ENCODE results near the gene PPFIA2.

PPFIA2 gene

DNA sequence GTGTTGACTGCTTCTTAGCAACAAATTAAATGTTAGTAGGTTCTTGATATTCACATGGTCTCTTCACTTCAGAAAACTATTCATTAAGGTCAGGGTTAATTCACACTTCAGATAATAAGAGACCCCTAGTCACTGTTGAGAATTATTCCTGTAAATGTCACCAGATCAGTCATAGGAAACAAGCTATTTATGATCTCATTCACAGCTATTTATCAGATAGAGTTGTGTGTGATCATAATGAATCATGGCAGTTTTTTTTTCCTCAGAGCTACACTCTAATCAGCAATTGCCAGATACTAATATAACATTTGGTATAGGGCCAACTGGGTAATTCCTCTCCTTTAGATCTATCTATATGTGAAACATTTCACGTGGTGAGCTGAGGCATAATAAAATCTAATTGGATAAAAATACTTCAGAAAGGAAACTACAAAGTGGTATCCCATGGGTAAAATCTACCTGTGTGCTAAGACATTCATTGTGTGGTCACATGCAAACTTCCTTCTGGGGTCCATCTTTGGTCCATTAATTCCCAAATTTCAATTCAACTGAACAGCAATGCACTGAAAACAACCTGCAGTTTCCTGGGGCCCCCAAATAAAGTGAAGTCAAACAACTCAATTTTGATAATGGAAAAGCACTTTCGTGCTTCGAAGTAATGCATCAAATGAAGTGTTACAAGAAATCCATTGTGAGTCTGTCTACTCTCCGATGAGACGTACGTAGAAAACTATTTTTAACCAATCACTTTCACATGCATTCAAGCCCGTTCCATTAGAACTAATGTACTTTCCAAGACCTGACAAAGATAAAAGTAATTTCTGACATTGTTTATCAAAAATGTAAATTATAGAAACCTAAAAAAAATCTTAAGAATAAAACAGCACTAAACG is 484.3 kb downstream of the PPFIA2 start:
- Histone ChIP-seq H3F3A (ENCODE audit: low read depth) (no peaks in the 10 kb centered on the region), H2AFZ (ENCODE audit: low read length) (no peak overlapping the region), H3K4me3 (ENCODE audit: low read length, poor library complexity, severe bottlenecking) (no peak overlapping the region), H3K27me3 (ENCODE audit: insufficient read depth, low read length, poor library complexity, severe bottlenecking) (no peaks in the 10 kb centered on the region), H3K36me3 (ENCODE audit: insufficient read depth, low read length) (no peaks in the 10 kb centered on the region), H3K9me3 (ENCODE audit: insufficient read depth, low read depth, low read length) (no peaks in the 10 kb centered on the region), H3K79me2 (ENCODE audit: insufficient read depth, low read length) (no peaks in the 10 kb centered on the region), H3K9me2 (replicated peaks; ENCODE audit: low read depth, low read length) (no peaks in the 10 kb centered on the region), H3K4me2 (ENCODE audit: low read depth, low read length, poor library complexity, severe bottlenecking) (no peak overlapping the region), H4K20me1 (ENCODE audit: insufficient read depth, low read length, poor library complexity, severe bottlenecking) (no peaks in the 10 kb centered on the region), H3K9ac (ENCODE audit: low read depth, low read length, poor library complexity, severe bottlenecking) (no peak overlapping the region), H3K4me1 (ENCODE audit: insufficient read depth, low read length, poor library complexity, severe bottlenecking) (no peaks in the 10 kb centered on the region)
- no peak for TF ChIP-seq EZH2phosphoT487 (IDR thresholded peaks at IDR 0.05; ENCODE audit: borderline replicate concordance)
- TF ChIP-seq, protein P1, sequence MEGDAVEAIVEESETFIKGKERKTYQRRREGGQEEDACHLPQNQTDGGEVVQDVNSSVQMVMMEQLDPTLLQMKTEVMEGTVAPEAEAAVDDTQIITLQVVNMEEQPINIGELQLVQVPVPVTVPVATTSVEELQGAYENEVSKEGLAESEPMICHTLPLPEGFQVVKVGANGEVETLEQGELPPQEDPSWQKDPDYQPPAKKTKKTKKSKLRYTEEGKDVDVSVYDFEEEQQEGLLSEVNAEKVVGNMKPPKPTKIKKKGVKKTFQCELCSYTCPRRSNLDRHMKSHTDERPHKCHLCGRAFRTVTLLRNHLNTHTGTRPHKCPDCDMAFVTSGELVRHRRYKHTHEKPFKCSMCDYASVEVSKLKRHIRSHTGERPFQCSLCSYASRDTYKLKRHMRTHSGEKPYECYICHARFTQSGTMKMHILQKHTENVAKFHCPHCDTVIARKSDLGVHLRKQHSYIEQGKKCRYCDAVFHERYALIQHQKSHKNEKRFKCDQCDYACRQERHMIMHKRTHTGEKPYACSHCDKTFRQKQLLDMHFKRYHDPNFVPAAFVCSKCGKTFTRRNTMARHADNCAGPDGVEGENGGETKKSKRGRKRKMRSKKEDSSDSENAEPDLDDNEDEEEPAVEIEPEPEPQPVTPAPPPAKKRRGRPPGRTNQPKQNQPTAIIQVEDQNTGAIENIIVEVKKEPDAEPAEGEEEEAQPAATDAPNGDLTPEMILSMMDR (conservative IDR thresholded peaks at IDR 0.05; ENCODE audit: low read length): no peak

DNA sequence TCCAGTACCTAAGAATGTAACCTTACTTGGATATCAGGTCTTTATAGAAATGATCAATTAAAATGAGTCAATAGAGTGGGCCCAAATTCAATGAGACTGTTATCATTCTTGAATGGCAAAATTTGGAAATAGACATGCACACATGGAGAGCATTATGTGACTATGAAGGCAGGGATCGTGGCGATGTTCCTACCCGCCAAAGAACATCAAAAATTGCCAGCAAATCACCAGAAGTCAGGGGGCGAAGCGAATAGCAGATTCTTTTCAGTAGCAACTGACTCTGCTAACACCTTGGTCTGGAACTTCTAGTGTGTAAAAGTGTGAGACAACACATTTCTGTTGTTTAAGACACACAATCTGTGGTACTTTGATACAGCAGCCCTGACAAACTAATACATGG is 488.8 kb downstream of the PPFIA2 start:
- Histone ChIP-seq H2AFZ (ENCODE audit: low read length) (no peak overlapping the region), H3K4me1 (ENCODE audit: insufficient read depth, low read length, poor library complexity, severe bottlenecking) (no peaks in the 10 kb centered on the region), H4K20me1 (ENCODE audit: insufficient read depth, low read length, poor library complexity, severe bottlenecking) (no peaks in the 10 kb centered on the region), H3K9me2 (replicated peaks; ENCODE audit: low read depth, low read length) (no peaks in the 10 kb centered on the region), H3K36me3 (ENCODE audit: insufficient read depth, low read length) (no peaks in the 10 kb centered on the region), H3K4me3 (ENCODE audit: low read length, poor library complexity, severe bottlenecking) (no peak overlapping the region), H3K9me3 (ENCODE audit: insufficient read depth, low read depth, low read length) (no peaks in the 10 kb centered on the region), H3K27me3 (ENCODE audit: insufficient read depth, low read length, poor library complexity, severe bottlenecking) (no peaks in the 10 kb centered on the region), H3K4me2 (ENCODE audit: low read depth, low read length, poor library complexity, severe bottlenecking) (no peak overlapping the region), H3K79me2 (ENCODE audit: insufficient read depth, low read length) (no peaks in the 10 kb centered on the region), H3F3A (ENCODE audit: low read depth) (no peaks in the 10 kb centered on the region), H3K9ac (ENCODE audit: low read depth, low read length, poor library complexity, severe bottlenecking) (no peak overlapping the region)
- no peak for TF ChIP-seq EZH2phosphoT487 (IDR thresholded peaks at IDR 0.05; ENCODE audit: borderline replicate concordance)
- TF ChIP-seq, protein P1 (conservative IDR thresholded peaks at IDR 0.05; ENCODE audit: low read length): no peak

DNA sequence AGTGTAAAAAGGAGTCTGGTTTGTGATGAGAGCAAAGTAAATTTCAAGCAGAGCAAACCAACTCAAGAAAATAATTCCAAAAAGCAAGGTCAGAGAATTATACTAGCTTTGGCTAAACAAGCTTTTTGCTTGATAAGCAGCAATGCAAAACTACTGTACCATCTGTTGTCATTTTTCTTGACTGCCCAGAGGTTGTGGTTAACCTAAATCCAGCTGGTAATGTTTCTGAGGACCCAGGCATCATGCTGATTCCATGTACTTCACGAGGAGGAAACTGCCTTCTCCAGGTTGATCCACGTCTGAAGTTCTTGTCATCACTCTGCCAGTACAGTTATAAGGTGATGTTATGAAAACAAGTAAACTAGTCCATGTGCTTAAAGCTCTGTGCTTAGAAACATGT is 496.1 kb downstream of the PPFIA2 start:
- Histone ChIP-seq H4K20me1 (ENCODE audit: insufficient read depth, low read length, poor library complexity, severe bottlenecking) (no peaks in the 10 kb centered on the region), H2AFZ (ENCODE audit: low read length) (no peak overlapping the region), H3K9me3 (ENCODE audit: insufficient read depth, low read depth, low read length) (no peaks in the 10 kb centered on the region), H3K36me3 (ENCODE audit: insufficient read depth, low read length) (no peaks in the 10 kb centered on the region), H3K9ac (ENCODE audit: low read depth, low read length, poor library complexity, severe bottlenecking) (no peak overlapping the region), H3K9me2 (replicated peaks; ENCODE audit: low read depth, low read length) (no peaks in the 10 kb centered on the region), H3K79me2 (ENCODE audit: insufficient read depth, low read length) (no peaks in the 10 kb centered on the region), H3K27me3 (ENCODE audit: insufficient read depth, low read length, poor library complexity, severe bottlenecking) (no peaks in the 10 kb centered on the region), H3K4me1 (ENCODE audit: insufficient read depth, low read length, poor library complexity, severe bottlenecking) (no peaks in the 10 kb centered on the region), H3K4me2 (ENCODE audit: low read depth, low read length, poor library complexity, severe bottlenecking) (no peak overlapping the region), H3F3A (ENCODE audit: low read depth) (no peaks in the 10 kb centered on the region), H3K4me3 (ENCODE audit: low read length, poor library complexity, severe bottlenecking) (no peak overlapping the region)
- TF ChIP-seq, protein P1 (conservative IDR thresholded peaks at IDR 0.05; ENCODE audit: low read length): no peak
- TF ChIP-seq EZH2phosphoT487 (IDR thresholded peaks at IDR 0.05; ENCODE audit: borderline replicate concordance): no peak

All from Loucy (cell line).